Activated T-helper 1 cell treated with anti-CD3 and anti-CD28 coated beads, Interleukin-2, amount 50 U/mL, for 16 hours (primary cell): ENCODE data around the gene PLEKHA6.
"Not testable (repeated sequence)": the region's sequence is repeated elsewhere in the genome, so short reads cannot be mapped to it uniquely, and the experiment has no call there.

Source experiments
- DNase-seq, 2 donors: peaks; one replicate each; pipeline ENCODE4 v3.0.0-alpha.2; 2020; ENCODE audit warnings: low read depth in 1 of 2, low spot score in 1 of 2

Gene PLEKHA6

DNA sequence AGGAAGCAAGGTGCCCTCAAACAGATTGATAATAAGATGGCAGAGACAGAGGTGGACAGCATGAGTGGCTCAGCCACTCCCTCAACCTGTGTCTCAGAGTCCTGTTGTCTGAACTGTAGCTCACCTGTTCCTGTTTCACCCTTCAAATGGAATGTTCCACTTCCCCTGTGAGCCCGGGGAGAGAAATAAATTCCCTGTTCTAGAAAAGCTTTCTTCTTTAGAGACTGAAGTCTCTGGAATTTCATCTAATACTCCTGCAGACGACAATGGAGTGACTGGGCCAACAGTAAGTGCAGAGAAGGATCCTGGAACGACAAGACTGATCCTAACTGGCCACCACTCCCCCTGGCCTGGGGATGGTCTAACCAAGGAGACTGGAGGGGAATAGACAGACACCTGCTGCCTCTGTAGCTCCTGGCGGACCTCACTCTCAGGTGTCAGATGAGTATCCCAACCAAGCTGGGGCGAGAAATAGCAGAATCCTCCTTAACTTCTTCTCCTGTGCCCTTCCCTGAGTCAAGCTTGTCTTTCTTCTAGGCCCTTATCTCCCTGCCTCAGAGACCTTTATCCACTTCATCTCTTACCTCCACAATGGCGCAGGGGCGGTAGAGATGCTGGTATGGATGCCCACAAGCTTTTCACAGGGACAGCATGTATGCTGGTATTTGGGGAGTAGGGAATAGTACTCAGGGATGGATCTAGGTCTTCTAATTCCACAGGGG is 45.4 kb downstream of the PLEKHA6 start:
- DNase-seq: no peak

DNA sequence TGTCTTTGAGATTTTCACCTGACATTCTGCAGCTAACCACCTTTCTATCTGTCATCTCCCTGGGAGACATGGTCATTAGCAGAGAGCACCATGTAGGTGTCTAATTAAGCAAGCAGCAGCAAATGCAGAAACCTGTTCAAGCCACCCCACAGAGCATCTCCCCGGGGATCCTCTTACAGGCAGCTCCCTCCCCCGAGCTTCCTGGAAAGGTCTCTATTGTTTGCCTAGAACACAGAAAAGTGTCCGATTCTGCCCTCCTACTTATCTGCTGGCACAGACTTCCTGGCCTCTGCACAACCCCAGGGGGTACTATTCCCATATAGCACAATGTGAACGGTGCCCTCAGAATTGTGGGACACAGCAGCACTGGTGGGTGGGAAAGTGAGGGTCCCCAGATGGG is 46.1 kb downstream of the PLEKHA6 start:
- DNase-seq: no peak

DNA sequence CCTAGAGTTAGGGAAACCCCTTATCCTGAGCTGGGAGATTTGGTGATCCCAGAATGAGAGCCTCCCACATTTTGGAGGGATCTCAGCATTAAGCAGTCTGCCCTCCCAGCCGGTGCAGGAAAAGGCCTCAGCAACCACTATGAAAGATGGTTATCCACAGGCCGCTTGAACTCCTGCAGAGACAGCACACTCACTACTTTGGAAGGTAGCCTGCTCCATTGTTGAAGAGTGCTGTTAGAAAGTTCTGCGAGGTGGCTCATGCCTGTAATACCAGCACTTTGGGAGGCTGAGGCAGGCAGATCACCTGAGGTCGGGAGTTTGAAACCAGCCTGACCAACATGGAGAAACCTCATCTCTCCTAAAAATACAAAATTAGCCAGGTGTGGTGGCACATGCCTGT is 48.8 kb downstream of the PLEKHA6 start:
- DNase-seq: not testable (repeated sequence)

DNA sequence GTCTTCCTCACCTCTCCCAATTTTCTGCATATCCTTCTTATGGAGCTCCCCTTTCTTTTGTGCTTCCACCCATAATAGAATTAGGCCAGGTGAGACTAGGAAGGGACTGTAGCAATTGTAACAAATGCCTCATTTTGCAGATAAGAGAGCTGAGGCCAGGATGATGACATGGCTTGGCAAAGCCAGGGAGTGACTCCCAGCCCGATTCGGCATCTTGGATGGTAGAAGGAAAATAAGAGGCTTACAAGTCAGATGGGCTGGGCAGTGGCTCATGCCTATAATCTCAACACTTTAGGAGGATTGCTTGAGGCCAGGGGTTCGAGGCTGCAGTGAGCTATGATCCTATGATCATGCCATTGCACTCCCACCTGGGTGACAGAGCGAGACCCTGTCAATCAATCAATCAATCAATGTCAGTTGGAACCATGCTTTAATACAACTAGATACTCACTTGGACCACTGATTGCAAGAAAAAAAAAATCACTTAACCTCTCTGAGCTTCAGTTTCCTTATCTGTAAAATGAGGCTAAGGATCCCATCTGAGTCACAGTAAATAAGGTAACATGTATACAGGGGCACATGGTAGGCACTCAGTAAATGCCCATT is 51.6 kb downstream of the PLEKHA6 start:
- no peak for DNase-seq

DNA sequence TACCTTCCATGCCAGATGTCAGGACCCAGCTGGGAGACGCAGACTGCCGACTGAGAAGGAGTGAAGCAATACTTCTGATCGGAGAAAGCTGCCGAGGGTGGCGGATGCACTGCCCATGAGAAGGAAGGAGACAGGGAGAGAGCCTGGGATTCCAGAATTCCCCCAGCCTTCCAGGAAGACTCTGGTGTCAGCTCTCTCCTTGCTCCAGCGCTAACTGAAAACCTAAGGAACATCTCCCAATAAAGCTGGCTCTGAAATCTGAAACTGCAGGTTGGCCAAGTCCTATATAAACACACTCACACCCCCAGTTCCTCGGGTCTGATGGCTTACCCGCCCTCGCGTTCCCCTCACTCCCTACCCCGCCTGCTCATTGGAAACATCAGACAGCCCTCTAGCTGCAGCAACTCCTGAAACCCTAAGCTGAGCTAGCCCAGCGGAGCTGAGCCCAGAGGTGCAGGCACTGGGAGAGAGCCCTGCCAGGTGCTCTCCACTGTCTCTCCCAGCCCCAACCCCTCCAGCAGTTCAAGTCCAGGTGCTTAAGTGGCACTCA is 52.3 kb downstream of the PLEKHA6 start:
- no peak for DNase-seq

DNA sequence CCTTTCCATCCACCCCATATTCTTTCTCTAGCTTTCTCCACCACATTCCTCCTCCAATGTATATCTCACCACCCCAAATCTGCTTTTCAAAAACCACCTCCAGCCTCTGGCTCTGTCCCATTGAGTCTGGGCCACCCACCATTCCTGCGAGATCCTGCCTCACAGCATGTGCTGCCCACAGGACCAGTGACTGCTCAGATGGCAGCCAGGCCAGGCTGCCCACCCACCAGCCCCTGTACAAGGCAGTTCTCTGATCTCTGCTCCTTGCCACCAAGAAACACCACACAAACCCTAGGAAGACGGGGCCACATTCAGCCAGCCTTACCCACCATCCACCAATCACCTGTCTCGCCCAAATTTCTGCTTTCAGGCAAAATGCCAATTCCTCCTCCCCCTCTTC is 53.7 kb downstream of the PLEKHA6 start:
- no peak for DNase-seq

DNA sequence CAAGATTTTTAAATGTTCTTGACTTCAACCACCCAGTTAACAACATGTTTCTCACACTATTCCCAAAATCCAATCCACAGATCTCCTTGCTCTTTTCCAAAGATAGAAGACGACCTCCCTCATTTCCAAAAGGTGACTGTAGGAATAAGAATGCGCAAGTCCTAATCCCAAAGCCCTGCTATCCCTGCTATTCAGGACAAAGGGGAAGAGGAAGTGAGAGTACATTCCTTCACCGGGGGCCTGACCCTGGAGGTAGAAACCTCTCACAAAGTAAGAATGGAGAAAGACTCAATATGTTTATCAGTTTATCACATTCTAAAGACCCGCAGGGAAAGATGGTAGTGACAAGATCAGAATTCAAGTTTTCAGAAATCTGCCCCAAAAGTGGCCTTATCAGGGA is 55.7 kb downstream of the PLEKHA6 start:
- DNase-seq: no peak

DNA sequence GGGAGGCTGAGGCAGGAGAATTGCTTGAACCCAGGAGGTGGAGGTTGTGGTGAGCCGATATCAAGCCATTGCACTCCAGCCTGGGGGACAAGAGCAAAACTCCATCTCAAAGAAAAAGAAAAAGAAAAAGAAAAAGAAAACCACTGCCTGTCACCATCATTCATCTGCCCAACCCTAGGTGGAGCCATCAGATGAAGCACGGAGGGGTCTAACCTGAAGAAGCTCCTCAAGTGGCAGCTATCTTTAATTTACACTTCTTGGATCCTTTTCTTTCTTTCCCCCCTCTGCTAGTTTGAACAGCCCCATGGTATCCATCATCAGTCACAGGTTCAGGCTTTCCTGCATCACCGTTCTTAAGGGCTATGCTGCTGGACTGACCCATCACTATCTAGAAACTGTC is 57.0 kb downstream of the PLEKHA6 start:
- no peak for DNase-seq

DNA sequence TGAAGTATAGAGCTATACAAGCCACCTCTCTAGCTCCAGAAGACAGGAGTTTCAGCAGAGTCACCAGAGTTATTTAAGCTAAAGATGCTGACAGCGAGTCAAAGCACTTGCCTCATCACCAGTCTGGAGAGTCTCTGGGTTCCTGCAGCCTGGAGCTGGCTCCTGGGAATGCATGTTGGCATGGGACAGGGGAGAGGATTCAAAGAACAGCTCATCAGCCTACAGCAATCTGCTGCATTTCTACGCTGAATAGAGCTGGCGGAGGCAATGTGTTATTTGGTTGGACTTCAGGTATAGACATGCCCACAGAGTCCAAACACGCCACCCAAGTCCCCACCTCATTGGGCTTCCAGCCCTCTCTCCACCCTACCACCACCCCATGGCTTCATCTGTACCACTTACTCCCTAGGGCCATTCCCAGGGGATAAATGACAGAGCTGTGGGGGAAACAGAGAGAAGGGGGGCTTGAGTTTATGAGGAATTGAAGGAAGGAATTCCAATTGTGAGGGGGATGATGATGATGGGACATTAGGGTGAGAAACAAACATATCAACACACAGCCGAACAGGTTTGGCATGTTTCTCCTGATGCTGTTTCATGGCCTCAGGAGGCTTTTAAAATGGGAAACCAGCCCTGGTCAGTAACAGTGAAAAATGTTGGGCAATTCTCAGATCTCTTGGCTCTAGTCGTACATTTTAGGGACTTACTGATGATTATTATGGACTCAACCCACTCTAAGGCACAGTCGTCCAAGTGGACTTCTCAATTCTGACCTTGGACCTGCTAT is 58.4 kb downstream of the PLEKHA6 start:
- no peak for DNase-seq

DNA sequence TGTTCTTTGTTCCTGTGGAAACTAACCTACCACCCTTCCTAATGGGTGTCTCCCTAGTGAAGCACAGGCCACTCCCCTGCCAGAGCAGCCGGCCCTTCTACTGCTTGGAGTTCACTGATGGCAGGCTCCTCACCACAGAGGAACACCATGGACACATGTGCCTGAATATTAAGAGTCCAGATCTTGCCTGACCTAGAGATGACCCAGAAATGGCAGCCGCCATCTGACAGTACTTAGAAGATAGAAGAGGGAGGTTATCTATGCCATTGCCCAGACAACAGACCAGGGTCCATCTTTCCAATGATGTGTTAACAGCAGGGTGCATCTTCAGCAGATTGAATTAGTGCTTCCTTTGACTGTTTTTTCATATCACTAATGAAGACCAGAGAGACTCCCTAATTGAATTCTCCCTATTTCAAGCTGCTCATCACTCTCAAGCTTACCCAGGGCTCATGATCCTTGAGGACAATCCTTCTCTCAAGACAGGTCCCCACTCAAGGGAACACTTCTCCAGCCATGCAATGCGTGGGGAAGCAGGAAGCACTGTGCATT is 59.8 kb downstream of the PLEKHA6 start:
- DNase-seq: no peak

DNA sequence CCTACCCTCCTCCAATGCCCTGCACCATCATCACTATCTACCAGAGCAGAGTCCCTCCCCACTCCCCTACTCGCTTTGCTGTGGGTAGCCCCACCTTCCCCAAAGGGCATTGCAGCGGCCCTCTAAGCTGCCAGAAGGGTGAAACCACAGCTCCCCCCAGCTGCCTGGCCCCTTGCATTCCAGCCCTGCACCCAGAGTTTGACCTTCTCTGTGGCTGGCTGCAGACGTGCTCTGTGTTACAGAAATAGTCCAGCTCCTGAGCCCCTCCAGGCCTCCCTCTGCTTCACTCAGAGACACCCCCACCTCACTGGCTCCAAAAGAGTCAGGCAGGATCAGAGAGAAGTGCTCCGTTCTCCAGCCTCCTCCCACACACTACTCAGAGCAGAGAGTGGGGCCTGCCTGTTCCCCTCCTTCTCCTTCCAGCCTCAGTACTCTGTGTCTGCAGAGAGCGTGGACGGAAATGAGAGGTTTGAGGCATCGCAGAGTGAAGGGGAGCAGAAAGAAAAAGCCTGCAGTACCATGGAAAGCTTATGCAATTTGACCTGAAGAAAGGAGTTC is 63.2 kb downstream of the PLEKHA6 start:
- DNase-seq: no peak

DNA sequence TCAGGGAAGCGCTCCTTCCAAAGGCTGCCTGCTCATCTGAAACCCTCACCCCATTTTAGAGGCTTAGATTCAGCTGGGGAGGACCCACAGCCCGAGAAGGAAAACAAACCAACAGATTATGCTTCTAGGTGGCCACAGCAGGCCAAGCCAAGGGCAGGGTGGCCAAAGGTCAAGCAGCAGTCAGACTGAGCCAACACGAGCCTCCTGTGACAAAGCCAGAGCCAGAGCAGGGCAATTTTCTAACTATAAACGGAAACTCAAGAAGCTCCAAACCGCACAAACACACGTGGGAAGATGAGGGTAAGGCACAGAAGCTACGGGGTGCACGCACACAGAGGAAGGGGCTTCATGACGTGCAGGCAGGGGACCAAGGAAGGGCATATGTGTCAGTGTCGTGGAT is 64.1 kb downstream of the PLEKHA6 start:
- DNase-seq: no peak

DNA sequence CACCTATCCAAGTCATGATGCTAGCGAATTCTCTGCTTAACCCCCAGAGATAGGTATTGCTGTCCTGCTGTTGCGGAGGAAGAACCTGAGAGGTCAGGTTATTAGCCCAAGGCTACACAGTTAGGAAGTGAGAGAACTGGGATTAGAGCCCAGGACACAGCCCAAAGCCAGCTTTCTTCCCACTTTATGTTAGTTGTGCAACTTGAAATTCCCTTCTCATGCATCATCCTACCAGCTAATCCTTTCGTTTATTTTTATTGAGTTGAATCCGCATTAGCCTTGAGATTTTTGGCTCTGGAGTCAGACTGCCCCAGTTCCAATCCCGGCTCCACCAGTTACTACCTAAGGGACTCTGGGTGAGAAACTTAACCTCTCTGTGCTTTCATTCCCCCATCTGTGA is 65.4 kb downstream of the PLEKHA6 start:
- no peak for DNase-seq

DNA sequence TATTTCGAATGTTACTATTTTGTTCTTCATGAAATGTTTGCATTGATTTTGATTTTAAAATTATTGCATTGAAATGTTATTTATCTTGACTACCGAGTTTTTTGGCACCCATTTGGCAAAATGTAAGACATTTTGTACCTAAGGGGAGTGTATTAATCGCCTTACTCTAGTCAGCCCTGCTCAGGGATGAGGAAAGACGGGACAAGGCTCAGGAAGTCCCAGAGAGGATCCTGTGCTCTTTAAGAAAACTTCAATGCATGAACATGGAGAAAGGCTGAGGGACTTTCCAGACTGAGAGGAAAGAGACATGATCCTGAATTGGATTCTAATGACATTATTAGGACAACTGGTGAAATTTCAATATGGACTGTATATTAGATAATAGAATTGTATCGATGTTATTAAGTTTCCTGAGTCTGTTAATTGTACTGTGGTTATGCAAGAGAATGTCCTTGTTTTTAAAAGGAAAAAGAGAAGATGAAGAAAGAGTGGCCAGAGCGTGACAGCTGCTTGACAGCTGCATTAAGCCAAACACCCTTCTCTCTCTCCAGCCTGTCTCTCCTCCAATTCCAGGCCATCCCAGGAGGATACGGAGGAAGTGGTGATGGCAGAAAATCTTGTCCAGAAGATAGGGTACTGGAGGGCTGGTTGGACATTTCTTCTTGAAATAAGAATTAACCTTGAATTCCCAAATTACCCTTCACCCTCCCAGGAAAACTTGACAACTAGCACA is 66.0 kb downstream of the PLEKHA6 start:
- DNase-seq: no peak

DNA sequence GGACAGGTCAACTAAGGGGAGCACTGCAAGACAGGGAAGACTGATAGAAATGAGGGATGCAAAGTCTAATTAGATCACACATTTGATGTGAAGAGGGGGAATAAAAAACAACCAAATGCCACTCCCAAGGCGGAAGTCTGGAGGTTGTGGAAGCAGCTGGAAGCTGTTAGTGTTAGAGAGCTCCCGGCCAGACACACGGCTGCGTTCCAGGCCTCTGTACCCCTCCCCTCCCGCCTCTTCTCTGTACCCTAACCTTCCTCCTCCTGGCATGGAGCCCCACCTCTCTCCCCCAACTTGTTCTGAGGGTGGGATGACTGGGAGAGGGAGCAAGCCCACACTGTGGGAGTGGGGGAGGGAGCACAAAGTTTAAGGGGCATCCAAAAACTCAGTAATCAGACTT is 67.0 kb downstream of the PLEKHA6 start:
- DNase-seq: no peak

DNA sequence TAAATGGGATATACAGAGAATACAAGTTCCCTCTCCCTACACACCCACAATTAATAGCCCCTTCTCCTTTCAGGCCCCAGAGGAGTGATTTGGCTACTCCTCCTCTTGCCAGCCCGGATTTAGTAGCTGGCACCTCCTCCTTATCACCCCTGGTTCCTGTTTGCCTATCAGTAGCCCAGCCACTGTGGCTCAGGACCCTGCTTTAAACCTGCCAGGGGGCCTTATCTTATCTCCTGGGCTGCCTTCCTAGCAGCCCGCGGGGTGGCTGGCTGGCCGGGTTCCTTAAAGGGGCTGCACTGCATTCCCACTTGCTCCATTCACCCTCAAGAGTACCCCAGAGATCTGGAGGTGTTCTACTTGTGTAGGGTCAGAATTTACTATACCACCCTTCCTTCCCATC is 70.4 kb downstream of the PLEKHA6 start:
- no peak for DNase-seq

DNA sequence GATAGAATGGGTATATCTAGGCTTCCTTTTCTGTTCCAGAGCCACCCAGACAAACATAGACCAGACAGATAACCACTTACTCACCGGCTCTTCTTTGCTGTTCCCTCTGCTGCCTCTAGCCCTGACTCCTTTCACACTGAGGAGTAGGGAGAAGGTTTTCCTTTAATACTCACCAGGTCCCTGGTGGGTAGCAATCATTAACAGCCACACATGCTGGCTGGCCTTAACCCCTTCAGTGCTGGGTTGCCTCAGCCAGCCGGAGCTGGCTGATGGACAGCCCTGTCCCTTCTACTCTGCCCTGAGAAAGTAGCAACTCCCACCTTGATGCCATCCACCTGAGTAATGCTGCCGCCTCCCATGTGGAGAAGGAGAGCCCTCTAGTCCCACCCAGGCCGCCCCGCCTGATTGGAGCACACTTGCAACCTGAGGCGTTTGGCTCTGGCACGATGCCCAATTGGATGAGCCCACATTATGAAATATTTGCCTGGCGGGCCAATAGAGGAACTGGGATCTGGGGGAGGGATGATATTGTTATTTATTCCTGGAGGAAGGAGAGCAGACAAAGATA is 71.6 kb downstream of the PLEKHA6 start:
- DNase-seq: no peak

DNA sequence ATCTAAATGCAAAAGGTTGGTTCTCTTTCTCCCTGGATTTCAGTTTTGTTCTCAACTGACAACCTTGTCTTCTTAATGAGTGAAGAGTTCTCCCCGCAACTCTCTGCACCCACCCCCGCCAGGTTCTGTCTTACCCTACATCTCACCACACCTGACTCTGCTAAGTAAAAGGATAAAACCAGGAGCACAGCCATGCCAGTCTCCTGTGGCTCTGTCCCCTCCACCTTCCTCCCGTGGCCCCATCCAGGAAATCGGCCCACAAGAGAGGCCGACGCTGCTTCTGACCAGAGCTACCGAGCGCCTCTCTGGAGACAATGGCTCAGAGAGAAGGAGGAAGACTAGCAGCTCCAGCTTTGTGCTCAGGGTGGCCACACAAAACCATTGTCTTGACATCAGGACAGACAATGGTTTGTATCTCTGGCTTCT is 72.2 kb downstream of the PLEKHA6 start:
- DNase-seq: no peak

DNA sequence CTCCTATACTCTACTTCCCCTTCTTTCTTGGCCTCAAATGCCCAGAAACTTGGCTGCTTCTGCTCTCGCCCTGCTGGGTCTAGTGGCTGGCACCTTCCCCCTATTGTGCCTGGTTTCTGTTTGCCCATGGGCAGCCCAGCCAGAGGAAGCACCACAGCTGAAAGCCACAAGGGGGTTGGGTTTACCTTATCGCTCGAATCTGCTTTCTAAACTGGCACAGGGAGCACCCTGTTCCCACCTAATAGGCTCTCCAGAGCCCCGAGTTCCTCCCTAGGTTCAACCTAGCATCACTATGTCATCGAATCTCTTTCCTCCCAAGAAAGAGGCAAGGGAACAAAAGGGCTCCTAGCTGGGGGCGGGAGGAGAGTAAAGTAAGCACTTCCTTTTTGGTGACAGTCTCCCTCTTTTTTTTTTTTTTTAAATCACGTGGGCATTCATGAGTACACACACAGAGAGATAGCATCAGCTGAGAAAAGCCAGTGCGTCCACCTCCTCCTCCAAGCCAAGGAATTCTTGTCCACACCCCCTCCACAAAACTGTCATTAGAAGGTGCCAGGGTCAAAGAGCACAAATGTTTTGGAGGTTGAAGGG is 72.8 kb downstream of the PLEKHA6 start:
- peak in 1 of 2 donors; percentile 12 for DNase-seq

DNA sequence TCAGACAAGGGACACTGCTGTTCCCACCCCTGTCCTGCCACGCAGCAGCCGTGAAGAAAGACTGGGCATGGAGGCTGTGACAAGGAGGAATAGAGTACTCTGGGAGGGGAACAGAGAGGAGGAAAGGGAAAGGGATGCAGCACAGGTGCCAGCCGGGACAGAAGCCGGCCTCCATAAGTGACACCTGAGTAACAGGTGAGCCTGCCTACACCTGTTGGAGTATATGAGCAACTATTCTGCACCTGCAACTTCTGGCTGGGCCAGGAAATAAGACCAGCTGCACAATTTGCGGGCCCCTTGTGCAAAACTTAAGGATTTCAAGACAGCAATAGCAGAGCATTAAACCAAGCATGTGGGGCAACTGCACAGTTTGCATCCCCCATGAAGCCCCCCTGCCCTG is 73.4 kb downstream of the PLEKHA6 start:
- DNase-seq: no peak
